ENCODE measurements around the gene TMEM61. TPM values are rescaled to one million over a fixed set of nuclear protein-coding genes. Genes with fewer than 3 reads are reported as not detected.

Gene TMEM61
- total and polyA plus RNA-seq, 2 experiments from 2014 or later: 0.22 to 0.90 TPM

- Histone ChIP-seq H3K27ac (no peak overlapping the region), H3K4me2 (no peak overlapping the region), H3K9me3 (ENCODE audit: low read depth) (no peaks in the 10 kb centered on the region), H3K9me2 (replicated peaks; ENCODE audit: insufficient read depth) (no peaks in the 10 kb centered on the region), H3K79me2 (no peaks in the 10 kb centered on the region), H3K4me1 (ENCODE audit: insufficient read depth) (no peaks in the 10 kb centered on the region), H3K36me3 (replicated peaks; ENCODE audit: insufficient read depth, low read depth) (no peaks in the 10 kb centered on the region), H3K27me3 (no peaks in the 10 kb centered on the region), H2AFZ (no peak overlapping the region), H4K20me1 (ENCODE audit: insufficient read depth, poor library complexity, severe bottlenecking) (no peaks in the 10 kb centered on the region), H3K4me3 (no peak overlapping the region)
- whole genome bisulfite sequencing (ENCODE audit: low lambda C conversion rate, missing lambda C conversion rate): 86% methylated on average over 4 of the region's 4 CpGs
- no peak for DNase-seq (ENCODE audit: low spot score)
- no peak for TF ChIP-seq EZH2 (IDR thresholded peaks at IDR 0.05; ENCODE audit: borderline replicate concordance)
- no peak for TF ChIP-seq CTCF (IDR thresholded peaks at IDR 0.05; ENCODE audit: poor library complexity)
- TF ChIP-seq EZH2phosphoT487 (IDR thresholded peaks at IDR 0.05; ENCODE audit: low read depth, severe bottlenecking, unreplicated experiment): no peak
These were observed 11.9 kb upstream of the TMEM61 start for GRCh38 chr1:54968551-54968950.

GRCh38 chr1:54969879-54970278 lies 10.5 kb upstream of the TMEM61 start:
- no peak overlapping the region for H3K27ac ChIP-seq
- H3K36me3 ChIP-seq (replicated peaks; ENCODE audit: insufficient read depth, low read depth): no peaks in the 10 kb centered on the region
- no peak overlapping the region for H3K4me3 ChIP-seq
- no peaks in the 10 kb centered on the region for H3K9me3 ChIP-seq (ENCODE audit: low read depth)
- no peak for DNase-seq (ENCODE audit: low spot score)
- H4K20me1 ChIP-seq (ENCODE audit: insufficient read depth, poor library complexity, severe bottlenecking): no peaks in the 10 kb centered on the region
- H2AFZ ChIP-seq: no peak overlapping the region
- H3K4me1 ChIP-seq (ENCODE audit: insufficient read depth): no peaks in the 10 kb centered on the region
- no peak overlapping the region for H3K4me2 ChIP-seq
- H3K9me2 ChIP-seq (replicated peaks; ENCODE audit: insufficient read depth): no peaks in the 10 kb centered on the region
- TF ChIP-seq CTCF (IDR thresholded peaks at IDR 0.05; ENCODE audit: poor library complexity) (no peak), EZH2phosphoT487 (IDR thresholded peaks at IDR 0.05; ENCODE audit: low read depth, severe bottlenecking, unreplicated experiment) (no peak), EZH2 (IDR thresholded peaks at IDR 0.05; ENCODE audit: borderline replicate concordance) (no peak)
- 92% methylated on average over 1 of the region's 1 CpG for WGBS (ENCODE audit: low lambda C conversion rate, missing lambda C conversion rate)
- H3K79me2 ChIP-seq: no peaks in the 10 kb centered on the region
- no peaks in the 10 kb centered on the region for H3K27me3 ChIP-seq

DNA sequence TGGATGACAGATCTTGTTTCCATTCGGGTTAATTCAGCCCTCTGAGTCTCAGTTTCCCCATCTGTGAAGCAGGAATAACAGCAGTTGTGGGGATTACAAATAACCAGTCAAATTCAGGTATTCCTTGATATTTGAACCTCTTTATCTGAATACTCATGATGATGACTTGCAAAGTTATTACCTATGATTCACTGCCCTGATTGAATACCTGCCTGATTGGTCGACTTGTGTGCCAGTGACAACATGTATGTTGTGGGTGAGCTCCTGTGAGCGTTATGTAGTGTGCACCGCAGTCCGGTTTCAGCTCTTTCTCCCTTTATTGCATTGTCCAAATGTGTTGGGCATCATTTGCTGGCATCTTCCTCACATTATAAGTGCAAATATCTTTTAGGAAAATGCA lies 9.5 kb upstream of the TMEM61 start:
- peak overlapping the region; percentile 82 for H3K27ac ChIP-seq
- H3K9me3 ChIP-seq (ENCODE audit: low read depth): no peaks in the 10 kb centered on the region
- H3K4me2 ChIP-seq: no peak overlapping the region
- no peaks in the 10 kb centered on the region for H3K36me3 ChIP-seq (replicated peaks; ENCODE audit: insufficient read depth, low read depth)
- TF ChIP-seq EZH2 (IDR thresholded peaks at IDR 0.05; ENCODE audit: borderline replicate concordance) (no peak), EZH2phosphoT487 (IDR thresholded peaks at IDR 0.05; ENCODE audit: low read depth, severe bottlenecking, unreplicated experiment) (no peak), CTCF (IDR thresholded peaks at IDR 0.05; ENCODE audit: poor library complexity) (no peak)
- H3K27me3 ChIP-seq: no peaks in the 10 kb centered on the region
- H3K79me2 ChIP-seq: no peaks in the 10 kb centered on the region
- peak; percentile 4 for DNase-seq (ENCODE audit: low spot score)
- H3K4me3 ChIP-seq: no peak overlapping the region
- no peak overlapping the region for H2AFZ ChIP-seq
- no peaks in the 10 kb centered on the region for H3K4me1 ChIP-seq (ENCODE audit: insufficient read depth)
- H3K9me2 ChIP-seq (replicated peaks; ENCODE audit: insufficient read depth): no peaks in the 10 kb centered on the region
- H4K20me1 ChIP-seq (ENCODE audit: insufficient read depth, poor library complexity, severe bottlenecking): no peaks in the 10 kb centered on the region
- WGBS (ENCODE audit: low lambda C conversion rate, missing lambda C conversion rate): 87% methylated on average over 5 of the region's 5 CpGs

DNA sequence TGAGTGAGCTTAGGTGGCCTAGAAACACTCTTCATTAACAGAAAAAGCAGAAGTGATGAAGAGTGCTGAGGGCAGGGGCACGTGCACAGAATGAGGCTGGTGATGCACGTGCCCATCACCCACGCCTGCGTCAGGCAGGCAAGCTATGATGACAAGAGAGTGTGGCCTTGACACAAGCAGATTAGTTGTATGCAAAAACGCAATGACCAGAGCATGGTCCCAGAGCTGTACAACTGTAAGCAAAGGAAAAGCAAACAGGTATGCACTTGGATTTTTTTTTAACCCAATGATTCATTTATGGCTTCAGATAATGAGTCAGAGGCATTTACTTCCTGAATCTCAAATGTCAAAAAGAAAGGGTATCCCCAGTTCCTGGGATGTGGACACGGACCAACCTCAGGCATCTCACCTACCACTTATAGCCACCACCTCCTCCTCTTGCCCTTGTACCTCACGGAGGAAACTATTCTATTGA lies 9.1 kb upstream of the TMEM61 start:
- WGBS (ENCODE audit: low lambda C conversion rate, missing lambda C conversion rate): 69% methylated on average over 7 of the region's 7 CpGs
- peak; percentile 56 for DNase-seq (ENCODE audit: low spot score)
- H3K27ac ChIP-seq: peak overlapping the region; percentile 82
- no peak overlapping the region for H3K4me2 ChIP-seq
- no peak overlapping the region for H3K4me3 ChIP-seq
- no peaks in the 10 kb centered on the region for H3K36me3 ChIP-seq (replicated peaks; ENCODE audit: insufficient read depth, low read depth)
- H3K9me2 ChIP-seq (replicated peaks; ENCODE audit: insufficient read depth): no peaks in the 10 kb centered on the region
- no peak overlapping the region for H2AFZ ChIP-seq
- TF ChIP-seq CTCF (IDR thresholded peaks at IDR 0.05; ENCODE audit: poor library complexity) (no peak), EZH2phosphoT487 (IDR thresholded peaks at IDR 0.05; ENCODE audit: low read depth, severe bottlenecking, unreplicated experiment) (no peak), EZH2 (IDR thresholded peaks at IDR 0.05; ENCODE audit: borderline replicate concordance) (no peak)
- no peaks in the 10 kb centered on the region for H3K27me3 ChIP-seq
- no peaks in the 10 kb centered on the region for H4K20me1 ChIP-seq (ENCODE audit: insufficient read depth, poor library complexity, severe bottlenecking)
- H3K4me1 ChIP-seq (ENCODE audit: insufficient read depth): no peaks in the 10 kb centered on the region
- H3K79me2 ChIP-seq: no peaks in the 10 kb centered on the region
- H3K9me3 ChIP-seq (ENCODE audit: low read depth): no peaks in the 10 kb centered on the region

Measured in hepatocyte (in vitro differentiated cells).